Measurements from ENCODE around the gene CCAR1.
"Not testable (repeated sequence)": the region's sequence is repeated elsewhere in the genome, so short reads cannot be mapped to it uniquely, and the experiment has no call there.

The CCAR1 gene

GRCh38 chr10:68720793-68721672, at the start of gene CCAR1:
Gene CCAR1 (plus strand): TSS chr10:68721239. CDS start chr10:68722505, 1,266 bp downstream.
- DNase-seq = peak; percentile 99

- DNase-seq = no peak
Measured at GRCh38 chr10:68684413-68684812, 36.6 kb upstream of the CCAR1 start.

GRCh38 chr10:68696018-68696417, 25.0 kb upstream of the CCAR1 start:
- DNase-seq = no peak

- DNase-seq = no peak
Measured at GRCh38 chr10:68697106-68697505, 23.9 kb upstream of the CCAR1 start.

- DNase-seq = no peak
Measured at GRCh38 chr10:68700197-68700596, 20.8 kb upstream of the CCAR1 start.

GRCh38 chr10:68705548-68705947, 15.5 kb upstream of the CCAR1 start:
- no peak for DNase-seq

GRCh38 chr10:68708987-68709386, 12.1 kb upstream of the CCAR1 start:
- DNase-seq = not testable (repeated sequence)

GRCh38 chr10:68713065-68713464, 8.0 kb upstream of the CCAR1 start:
- DNase-seq = not testable (repeated sequence)

GRCh38 chr10:68717435-68717834, 3.6 kb upstream of the CCAR1 start:
- DNase-seq = no peak

- peak; percentile 22 for DNase-seq
Measured at GRCh38 chr10:68721673-68722335, 765 bp downstream of the CCAR1 start.

GRCh38 chr10:68725016-68725415, 4.0 kb downstream of the CCAR1 start:
- DNase-seq = no peak

GRCh38 chr10:68727146-68727545, 6.1 kb downstream of the CCAR1 start:
- DNase-seq = no peak

GRCh38 chr10:68732651-68733050, 11.6 kb downstream of the CCAR1 start:
- no peak for DNase-seq

GRCh38 chr10:68734349-68734748, 13.3 kb downstream of the CCAR1 start:
- no peak for DNase-seq

- DNase-seq = no peak
Measured at GRCh38 chr10:68735119-68735518, 14.1 kb downstream of the CCAR1 start.

GRCh38 chr10:68735739-68736138, 14.7 kb downstream of the CCAR1 start:
- DNase-seq = not testable (repeated sequence)

- DNase-seq = not testable (repeated sequence)
Measured at GRCh38 chr10:68740676-68741075, 19.6 kb downstream of the CCAR1 start.

GRCh38 chr10:68742397-68742796, 21.4 kb downstream of the CCAR1 start:
- DNase-seq = no peak

- no peak for DNase-seq
Measured at GRCh38 chr10:68752711-68753350, 31.8 kb downstream of the CCAR1 start.

- DNase-seq = no peak
Measured at GRCh38 chr10:68756246-68756645, 35.2 kb downstream of the CCAR1 start.

- DNase-seq = no peak
Measured at GRCh38 chr10:68756766-68757165, 35.7 kb downstream of the CCAR1 start.

GRCh38 chr10:68759223-68759863, 38.3 kb downstream of the CCAR1 start:
- no peak for DNase-seq

GRCh38 chr10:68759967-68760366, 38.9 kb downstream of the CCAR1 start:
- DNase-seq = no peak

Measured in hematopoietic multipotent progenitor cell treated with erythropoietin and hydrocortisone succinate and interleukin-3 and kit ligand, for 8 days (in vitro differentiated cells).